ENCODE measurements around the gene SMG6.
A peak's percentile ranks its signal among the peaks of the same experiment; 100 is the strongest.

Gene SMG6

DNA sequence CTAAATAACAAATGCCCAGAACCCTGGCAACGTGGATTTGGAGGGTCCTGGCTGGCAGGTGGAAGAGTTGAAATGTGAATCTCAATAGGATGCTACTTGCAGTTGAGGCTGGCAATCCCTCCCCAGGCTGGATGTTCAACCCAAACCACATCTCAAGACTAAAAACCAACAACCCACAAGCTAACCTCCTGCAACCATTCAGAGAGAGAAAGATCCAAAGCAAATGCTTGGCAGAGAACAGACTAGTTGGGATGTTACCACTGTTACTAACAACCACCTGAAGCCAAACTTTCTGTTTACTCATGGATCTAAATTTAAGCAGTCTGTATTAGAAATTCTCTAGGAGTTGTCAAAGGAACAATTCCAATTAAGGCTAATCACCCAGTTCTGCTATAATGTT, 27.9 kb downstream of the SMG6 start:
- no peak for DNase-seq
- TF ChIP-seq, protein P1, sequence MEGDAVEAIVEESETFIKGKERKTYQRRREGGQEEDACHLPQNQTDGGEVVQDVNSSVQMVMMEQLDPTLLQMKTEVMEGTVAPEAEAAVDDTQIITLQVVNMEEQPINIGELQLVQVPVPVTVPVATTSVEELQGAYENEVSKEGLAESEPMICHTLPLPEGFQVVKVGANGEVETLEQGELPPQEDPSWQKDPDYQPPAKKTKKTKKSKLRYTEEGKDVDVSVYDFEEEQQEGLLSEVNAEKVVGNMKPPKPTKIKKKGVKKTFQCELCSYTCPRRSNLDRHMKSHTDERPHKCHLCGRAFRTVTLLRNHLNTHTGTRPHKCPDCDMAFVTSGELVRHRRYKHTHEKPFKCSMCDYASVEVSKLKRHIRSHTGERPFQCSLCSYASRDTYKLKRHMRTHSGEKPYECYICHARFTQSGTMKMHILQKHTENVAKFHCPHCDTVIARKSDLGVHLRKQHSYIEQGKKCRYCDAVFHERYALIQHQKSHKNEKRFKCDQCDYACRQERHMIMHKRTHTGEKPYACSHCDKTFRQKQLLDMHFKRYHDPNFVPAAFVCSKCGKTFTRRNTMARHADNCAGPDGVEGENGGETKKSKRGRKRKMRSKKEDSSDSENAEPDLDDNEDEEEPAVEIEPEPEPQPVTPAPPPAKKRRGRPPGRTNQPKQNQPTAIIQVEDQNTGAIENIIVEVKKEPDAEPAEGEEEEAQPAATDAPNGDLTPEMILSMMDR (IDR thresholded peaks at IDR 0.05): no peak
- Histone ChIP-seq H3K27ac (no peak overlapping the region), H3K4me1 (peaks cover 0 to 8% (median under 1%) of the 10 kb centered on the region in 4 donors), H3K36me3 (peaks cover 26 to 73% (median 55%) of the 10 kb centered on the region in 3 donors), H3K4me3 (no peak overlapping the region), H3K9me3 (no peaks in the 10 kb centered on the region), H3K27me3 (no peaks in the 10 kb centered on the region)
- intact Hi-C loops (cut with DNase I; ENCODE audit: low total_unique reads): no loop called here

DNA sequence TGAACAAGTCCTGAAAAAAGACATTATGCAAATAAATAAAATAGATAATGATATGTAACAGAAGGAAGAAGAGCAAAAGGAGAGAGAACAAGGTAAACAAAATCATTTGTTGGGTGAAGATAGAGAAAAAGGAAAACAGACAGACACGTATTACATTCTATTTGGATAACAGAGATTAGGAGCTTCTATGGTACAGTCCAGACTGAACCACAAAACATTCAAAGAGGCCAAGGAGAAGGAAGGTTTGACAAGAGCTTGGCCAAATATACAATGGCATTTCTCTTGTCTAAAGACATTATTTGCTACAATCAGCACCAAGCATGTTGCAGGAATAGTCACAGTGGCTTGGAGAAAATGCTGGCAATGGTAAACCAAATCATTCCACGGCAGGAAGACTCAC, 29.2 kb downstream of the SMG6 start:
- H3K27ac ChIP-seq: no peak overlapping the region
- no peaks in the 10 kb centered on the region for H3K9me3 ChIP-seq
- intact Hi-C loops (cut with DNase I; ENCODE audit: low total_unique reads): no loop called here
- H3K27me3 ChIP-seq: no peaks in the 10 kb centered on the region
- TF ChIP-seq, protein P1 (IDR thresholded peaks at IDR 0.05): no peak
- DNase-seq: no peak
- H3K36me3 ChIP-seq: peaks cover 15 to 73% (median 42%) of the 10 kb centered on the region in 3 donors
- H3K4me1 ChIP-seq: peaks cover 0 to 14% (median 2%) of the 10 kb centered on the region in 4 donors
- no peak overlapping the region for H3K4me3 ChIP-seq

DNA sequence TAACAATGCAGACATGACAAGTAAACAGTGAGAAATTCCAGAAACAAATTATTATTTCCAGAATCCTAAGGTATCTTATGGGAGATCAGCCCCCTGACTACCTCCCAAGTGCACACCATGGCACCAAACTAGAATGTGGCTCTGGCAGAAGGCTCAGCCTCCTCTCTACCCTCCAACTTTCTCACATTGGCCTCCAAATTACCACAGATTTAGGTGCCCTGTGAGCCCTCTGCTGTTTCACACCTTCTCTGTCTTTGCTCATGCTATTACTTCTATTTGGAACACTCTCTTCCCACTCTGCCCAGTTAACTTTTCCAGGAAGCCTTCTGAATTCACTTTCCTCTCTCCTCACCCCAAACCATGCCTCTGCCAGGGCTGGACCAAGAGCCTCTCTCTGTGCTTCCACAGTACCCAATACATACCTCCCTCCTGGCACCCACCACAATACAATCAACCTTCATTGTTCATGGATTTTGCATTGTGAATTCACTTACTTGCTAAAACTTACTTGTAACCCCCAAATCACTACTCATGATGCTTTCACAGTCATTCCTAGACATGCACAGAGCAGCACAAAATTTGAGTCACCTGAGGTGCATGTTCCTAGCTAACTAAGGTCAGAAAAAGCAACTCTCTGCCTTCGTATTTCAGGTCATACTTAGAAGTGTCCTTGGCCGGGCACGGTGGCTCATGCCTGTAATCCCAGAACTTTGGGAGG, 31.4 kb downstream of the SMG6 start:
- Histone ChIP-seq H3K4me3 (no peak overlapping the region), H3K27ac (peak overlapping the region in 1 of 2 donors; percentile 2), H3K36me3 (peaks cover 0 to 59% (median 34%) of the 10 kb centered on the region in 3 donors), H3K9me3 (no peaks in the 10 kb centered on the region), H3K4me1 (peaks cover 0 to 14% (median 2%) of the 10 kb centered on the region in 4 donors), H3K27me3 (no peaks in the 10 kb centered on the region)
- TF ChIP-seq, protein P1 (IDR thresholded peaks at IDR 0.05): no peak
- intact Hi-C loops (cut with DNase I; ENCODE audit: low total_unique reads): no loop called here
- DNase-seq: no peak

DNA sequence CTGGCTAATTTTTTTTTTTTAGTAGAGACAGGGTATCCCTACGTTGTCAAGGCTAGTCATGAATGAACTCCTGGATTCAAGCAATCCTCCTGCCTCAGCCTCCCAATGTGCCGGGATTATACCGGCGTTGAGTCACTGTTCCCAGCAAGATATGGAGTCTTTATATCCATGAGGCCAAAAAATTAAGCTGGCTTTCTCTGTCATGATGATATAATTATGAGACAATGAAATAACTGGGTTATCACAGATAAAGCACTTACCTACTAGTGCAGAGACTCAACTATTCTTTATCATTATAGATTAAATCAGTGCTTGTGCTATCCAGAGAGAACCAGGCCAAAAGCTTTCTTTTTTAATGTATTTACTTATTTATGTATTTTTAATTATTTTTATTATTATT, 36.2 kb downstream of the SMG6 start:
- Histone ChIP-seq H3K9me3 (no peaks in the 10 kb centered on the region), H3K27ac (no peak overlapping the region)
- intact Hi-C loops (cut with DNase I; ENCODE audit: low total_unique reads): no loop called here

DNA sequence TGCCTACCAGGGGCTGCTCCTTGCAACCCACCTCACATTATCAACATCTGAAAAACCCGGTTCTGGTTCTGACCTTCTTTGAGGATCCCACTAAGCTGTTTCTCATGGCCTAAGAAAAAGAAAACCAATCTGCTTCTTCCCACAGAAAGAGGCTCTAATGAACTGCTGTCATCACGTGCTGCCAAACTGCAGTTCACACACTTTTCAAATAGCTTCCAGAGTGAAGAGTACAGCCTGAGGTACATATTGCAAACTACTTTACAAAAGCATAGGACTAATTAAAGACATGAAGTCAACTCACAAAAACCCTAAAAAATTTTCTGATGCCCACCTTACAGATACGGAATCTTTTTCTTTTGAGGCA, 36.7 kb downstream of the SMG6 start:
- H3K27me3 ChIP-seq: no peaks in the 10 kb centered on the region
- peaks cover 0 to 39% (median 0%) of the 10 kb centered on the region in 3 donors for H3K36me3 ChIP-seq
- TF ChIP-seq, protein P1 (IDR thresholded peaks at IDR 0.05): no peak
- no peaks in the 10 kb centered on the region for H3K9me3 ChIP-seq
- no peak overlapping the region for H3K27ac ChIP-seq
- no peak overlapping the region for H3K4me3 ChIP-seq
- DNase-seq: no peak
- intact Hi-C loops (cut with DNase I; ENCODE audit: low total_unique reads): no loop called here
- peaks cover 0 to 48% (median 26%) of the 10 kb centered on the region in 4 donors for H3K4me1 ChIP-seq

More for the DNA sequence above, 36.2 kb downstream of the SMG6 start:
- no peaks in the 10 kb centered on the region for H3K27me3 ChIP-seq
- H3K4me1 ChIP-seq: peaks cover 0 to 43% (median 22%) of the 10 kb centered on the region in 4 donors
- H3K36me3 ChIP-seq: peaks cover 0 to 40% (median 0%) of the 10 kb centered on the region in 3 donors
- TF ChIP-seq, protein P1 (IDR thresholded peaks at IDR 0.05): no peak
- no peak for DNase-seq
- no peak overlapping the region for H3K4me3 ChIP-seq
